Right cardiac atrium (tissue), 5 donors: ENCODE measurements around the gene FAM131B. TPM values are rescaled to one million over a fixed set of nuclear protein-coding genes. Genes with fewer than 3 reads are reported as not detected.

Experiments used
- ATAC-seq, 2 donors: fragments of 200-7000 bp; cut with Tn5 transposase; one replicate each; pipeline versions ENCODE4 v1.8.0 to v1.9.1; 2020; ENCODE audit warnings: moderate library complexity in 2 of 2, mild to moderate bottlenecking in 1 of 2
- DNase-seq, 3 donors: peaks; one replicate each; pipeline ENCODE4 v3.0.0-alpha.2; 2020
- H3K27ac ChIP-seq: one replicate; pipeline ENCODE4 v1.5.1; 2013; ENCODE audit warnings: mild to moderate bottlenecking, low read length, control low read depth, moderate library complexity
- H3K27me3 ChIP-seq: one replicate; pipeline ENCODE4 v1.6.1; 2013; ENCODE audit not compliant: control insufficient read depth, insufficient read depth
- H3K4me1 ChIP-seq: one replicate; pipeline ENCODE4 v1.6.1; 2013; ENCODE audit warnings: low read length; ENCODE audit not compliant: control insufficient read depth, insufficient read depth
- H3K4me3 ChIP-seq: one replicate; pipeline ENCODE4 v1.5.1; 2013; ENCODE audit warnings: low read length, control low read depth
- H3K9me3 ChIP-seq: one replicate; pipeline ENCODE4 v1.6.1; 2013; ENCODE audit warnings: low read length; ENCODE audit not compliant: control insufficient read depth
- WGBS: extraction: QIAGEN DNeasy Blood & Tissue Kit; methylation state at CpG from one replicate; pipeline ENCODE4 v1.1.7; 2013; 5-methylcytosine and 5-hydroxymethylcytosine counted together
- intact Hi-C, 4 donors: fragments of 100-400 bp; cut with DNase I; formaldehyde crosslinking; loops; one replicate each; pipeline versions ENCODE4 v1.11.0 to v1.14.0; 2022 to 2023
- polyA plus RNA-seq: library from polyadenylated mRNA; stranded (reverse); fragments of 200-250 nt; gene quantifications from one replicate; pipeline ENCODE4 v1.2.3, GENCODE V29; 2013
- total RNA-seq, 4 donors: library from RNA; stranded (reverse); fragmentation: NEBNext Ultra II Directional; extraction: Animal tissue kit (Norgen Biotek cat#: 25700); gene quantifications; one replicate each; pipeline ENCODE4 v1.2.1, GENCODE V29; 2021
- donor health status: healthy with polysubstance abuse.
- donor health status: DM: no; HTN: yes; CAD: no.
- donor health status: DM: no; HTN: no; CAD: no.
- donor health status: DM: no; HTN: yes; CAD: no; lungs with severe emphysema.
- donor health status: DM: yes; HTN: yes; CAD: no.

FAM131B gene
- total and polyA plus RNA-seq, 5 donors: 0.21 to 0.51 (median 0.36) TPM

DNA sequence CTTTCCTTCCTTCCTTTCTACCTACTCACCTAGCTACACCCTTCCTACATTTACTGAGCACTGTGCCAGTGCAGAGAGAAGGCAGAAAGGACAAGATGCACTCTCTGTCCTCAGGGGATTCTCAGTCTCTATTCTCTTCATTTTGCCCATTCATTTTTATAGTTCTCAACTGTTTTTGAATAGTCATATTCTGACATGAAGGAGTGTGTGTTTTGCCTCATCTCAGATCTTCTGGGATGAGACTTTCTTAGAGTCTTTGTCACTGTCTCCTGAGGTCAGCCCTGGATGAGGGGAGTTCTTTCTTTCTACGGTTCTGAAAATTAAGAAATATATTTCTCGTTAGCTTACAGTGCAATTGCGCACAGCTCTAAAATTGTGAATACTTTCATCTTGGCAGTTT, 25.3 kb downstream of the FAM131B start:
- H3K27ac ChIP-seq: no peak overlapping the region
- 87% methylated on average over 3 of the region's 3 CpGs for WGBS

DNA sequence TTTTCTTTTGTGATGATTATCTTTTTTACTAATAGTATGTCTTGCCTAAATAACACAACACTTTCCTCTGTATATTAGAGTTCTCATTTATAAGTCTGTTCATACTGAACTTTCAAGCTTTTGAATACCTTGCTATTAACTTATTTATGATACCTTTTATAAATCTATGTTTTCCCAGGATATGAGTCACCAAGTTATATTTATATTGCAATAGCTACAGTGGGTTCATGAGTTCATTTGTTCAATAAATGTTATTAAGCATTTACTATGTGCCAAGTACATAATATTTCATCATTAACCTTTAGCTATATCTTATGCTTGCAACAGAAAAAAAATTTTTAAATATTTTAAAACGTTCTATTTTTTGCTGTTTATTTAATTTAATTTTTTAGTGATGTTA, 28.3 kb downstream of the FAM131B start:
- WGBS: 40% methylated on average over 1 of the region's 1 CpG
- ATAC-seq: no peak
- H3K9me3 ChIP-seq: no peaks in the 10 kb centered on the region
- H3K27me3 ChIP-seq: no peaks in the 10 kb centered on the region
- H3K4me3 ChIP-seq: no peak overlapping the region
- H3K27ac ChIP-seq: no peak overlapping the region
- DNase-seq: no peak
- intact Hi-C loops: no loop called here
- no peaks in the 10 kb centered on the region for H3K4me1 ChIP-seq

More for the DNA sequence above, 25.3 kb downstream of the FAM131B start:
- Histone ChIP-seq H3K9me3 (no peaks in the 10 kb centered on the region), H3K4me3 (no peak overlapping the region), H3K4me1 (no peaks in the 10 kb centered on the region), H3K27me3 (no peaks in the 10 kb centered on the region)
- intact Hi-C loops: no loop called here
- DNase-seq (no peak), ATAC-seq (no peak)

DNA sequence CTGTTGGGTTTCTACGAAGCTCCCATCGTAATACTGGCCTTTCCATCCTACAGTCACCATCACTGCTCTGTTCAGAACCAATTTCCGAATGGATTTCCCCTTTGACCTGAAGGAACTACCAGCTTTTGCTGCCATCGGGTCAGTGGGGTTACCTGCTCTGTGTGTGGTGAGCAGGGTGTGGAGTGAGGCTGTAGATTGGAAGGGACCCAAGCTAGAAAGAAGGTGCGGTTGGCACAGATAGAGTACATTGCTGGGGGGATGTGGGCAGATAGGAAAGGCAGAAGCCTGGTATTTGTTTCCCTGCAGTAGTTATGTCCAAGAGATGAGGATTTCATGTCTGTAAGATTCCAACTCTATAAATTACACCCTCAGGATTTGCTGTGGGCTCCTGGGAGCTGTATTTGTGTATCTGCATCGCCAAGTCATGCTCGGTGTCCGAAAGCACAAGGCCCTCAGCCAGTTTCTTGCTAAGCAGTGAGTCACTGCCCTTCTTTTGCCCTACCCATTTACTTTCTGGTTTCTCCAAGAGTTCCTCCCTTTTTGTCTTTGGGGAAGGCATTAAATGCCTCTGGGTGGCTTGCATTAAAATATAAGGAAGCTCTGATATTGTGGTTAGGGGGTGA, 31.2 kb downstream of the FAM131B start:
- Histone ChIP-seq H3K27me3 (no peaks in the 10 kb centered on the region), H3K9me3 (no peaks in the 10 kb centered on the region), H3K4me1 (no peaks in the 10 kb centered on the region), H3K27ac (no peak overlapping the region), H3K4me3 (no peak overlapping the region)
- WGBS: 80% methylated on average over 8 of the region's 8 CpGs
- intact Hi-C loops: no loop called here
- ATAC-seq: no peak
- no peak for DNase-seq

DNA sequence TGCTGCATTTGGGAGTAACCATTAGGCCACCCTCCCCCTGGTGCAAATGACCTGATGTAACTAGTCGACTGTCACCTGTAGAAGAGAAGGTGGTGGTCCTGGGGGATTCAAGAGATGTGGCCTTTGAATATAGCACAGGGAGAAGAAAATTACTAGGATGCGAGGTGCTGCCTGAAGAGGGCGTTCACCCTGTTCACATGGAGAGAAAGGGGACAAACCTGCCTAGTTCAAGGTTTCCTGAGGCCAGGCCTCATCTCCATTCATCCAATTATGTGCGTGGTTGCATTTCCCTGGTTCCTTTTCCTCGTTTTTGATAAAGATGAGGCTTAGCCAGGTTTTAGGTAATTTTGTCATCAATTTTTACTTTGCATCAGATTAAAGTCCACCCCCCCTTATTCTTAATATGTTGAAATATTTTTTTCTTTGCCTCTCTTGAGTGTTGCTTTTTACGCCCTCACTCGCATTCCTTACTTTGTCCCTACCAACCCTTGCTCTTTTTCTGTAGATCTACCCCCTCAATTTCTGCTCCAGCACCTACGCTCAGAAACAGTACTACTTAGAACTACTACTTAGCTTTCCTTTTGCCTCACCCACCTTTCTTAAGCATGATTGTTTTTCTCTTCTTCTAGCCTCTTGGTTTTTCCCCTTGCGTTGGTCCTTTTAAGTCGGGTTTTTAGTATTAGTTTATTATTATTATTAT, 32.9 kb downstream of the FAM131B start:
- WGBS: 92% methylated on average over 10 of the region's 10 CpGs
- Histone ChIP-seq H3K27ac (no peak overlapping the region), H3K4me1 (no peaks in the 10 kb centered on the region), H3K4me3 (no peak overlapping the region), H3K9me3 (no peaks in the 10 kb centered on the region), H3K27me3 (no peaks in the 10 kb centered on the region)
- intact Hi-C loops: no loop called here
- no peak for DNase-seq
- no peak for ATAC-seq

DNA sequence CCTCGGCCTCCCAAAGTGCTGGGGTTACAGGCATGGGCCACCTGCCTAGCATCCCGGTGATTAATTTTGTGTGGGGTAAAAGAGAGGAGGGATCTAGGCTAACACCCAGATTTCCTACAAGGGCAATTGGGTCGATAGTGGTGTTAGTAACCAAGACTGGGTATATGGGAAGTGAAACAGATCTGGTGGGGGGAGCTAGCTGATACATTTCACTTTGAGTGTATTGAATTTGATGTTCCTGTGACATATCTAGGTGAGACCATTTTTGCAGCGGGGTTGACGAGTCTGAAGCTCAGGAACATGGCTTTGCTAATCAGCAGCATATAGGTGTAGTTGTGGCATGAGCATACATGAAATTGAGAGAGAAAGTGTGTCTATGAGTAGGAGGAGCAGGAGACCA, 34.6 kb downstream of the FAM131B start:
- Histone ChIP-seq H3K4me1 (no peaks in the 10 kb centered on the region), H3K27me3 (no peaks in the 10 kb centered on the region), H3K4me3 (no peak overlapping the region), H3K27ac (no peak overlapping the region), H3K9me3 (no peaks in the 10 kb centered on the region)
- WGBS: 87% methylated on average over 5 of the region's 5 CpGs
- DNase-seq (no peak), ATAC-seq (no peak)
- intact Hi-C loops: no loop called here

DNA sequence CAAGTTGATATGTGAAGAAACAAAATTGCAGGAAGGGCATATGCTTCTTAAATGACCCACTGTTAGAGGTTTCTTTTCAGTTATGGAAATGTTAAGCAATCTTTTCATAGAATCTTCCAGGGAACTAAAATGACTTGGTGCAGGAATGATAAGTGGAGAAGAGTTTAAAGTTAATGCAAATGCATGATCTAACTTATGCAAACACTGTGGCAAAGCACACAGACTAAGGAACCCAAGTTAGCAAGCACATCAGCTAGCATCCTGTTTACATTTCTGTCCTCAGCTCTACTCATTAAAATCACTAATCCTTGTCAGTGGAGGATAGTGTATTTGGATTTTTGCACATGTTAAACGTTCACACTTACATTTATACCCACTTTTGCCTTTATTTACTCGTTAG, 37.3 kb downstream of the FAM131B start:
- ATAC-seq (no peak), DNase-seq (no peak)
- 67% methylated on average over 2 of the region's 2 CpGs for WGBS
- H3K27me3 ChIP-seq: no peaks in the 10 kb centered on the region
- H3K4me3 ChIP-seq: no peak overlapping the region
- intact Hi-C loops: no loop called here
- no peaks in the 10 kb centered on the region for H3K4me1 ChIP-seq
- H3K9me3 ChIP-seq: no peaks in the 10 kb centered on the region
- H3K27ac ChIP-seq: no peak overlapping the region

DNA sequence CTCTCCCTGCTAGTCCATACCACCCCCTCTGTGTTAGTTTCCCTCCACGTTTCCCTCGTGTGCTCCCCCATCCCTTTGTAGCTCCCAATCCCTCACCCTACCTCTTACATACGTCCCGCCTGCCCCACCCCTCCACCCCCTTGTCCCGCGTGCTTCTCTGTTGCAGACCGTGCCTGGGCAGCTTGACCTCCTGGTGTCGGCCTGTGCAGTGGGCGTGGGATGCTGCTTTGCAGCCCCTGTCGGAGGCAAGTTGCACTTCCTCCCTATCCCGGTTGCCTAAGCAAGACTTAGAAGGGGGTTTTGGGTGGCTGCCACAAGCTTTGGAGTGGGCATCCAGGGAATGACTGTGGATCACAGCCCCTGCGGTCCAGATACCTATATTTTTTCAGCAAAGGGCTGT, 38.9 kb downstream of the FAM131B start:
- DNase-seq (peak in 1 of 3 donors; percentile 50), ATAC-seq (no peak)
- 58% methylated on average over 12 of the region's 12 CpGs for WGBS
- intact Hi-C loops: no loop called here
- H3K4me3 ChIP-seq: no peak overlapping the region
- no peaks in the 10 kb centered on the region for H3K9me3 ChIP-seq
- no peak overlapping the region for H3K27ac ChIP-seq
- H3K27me3 ChIP-seq: no peaks in the 10 kb centered on the region
- no peaks in the 10 kb centered on the region for H3K4me1 ChIP-seq

DNA sequence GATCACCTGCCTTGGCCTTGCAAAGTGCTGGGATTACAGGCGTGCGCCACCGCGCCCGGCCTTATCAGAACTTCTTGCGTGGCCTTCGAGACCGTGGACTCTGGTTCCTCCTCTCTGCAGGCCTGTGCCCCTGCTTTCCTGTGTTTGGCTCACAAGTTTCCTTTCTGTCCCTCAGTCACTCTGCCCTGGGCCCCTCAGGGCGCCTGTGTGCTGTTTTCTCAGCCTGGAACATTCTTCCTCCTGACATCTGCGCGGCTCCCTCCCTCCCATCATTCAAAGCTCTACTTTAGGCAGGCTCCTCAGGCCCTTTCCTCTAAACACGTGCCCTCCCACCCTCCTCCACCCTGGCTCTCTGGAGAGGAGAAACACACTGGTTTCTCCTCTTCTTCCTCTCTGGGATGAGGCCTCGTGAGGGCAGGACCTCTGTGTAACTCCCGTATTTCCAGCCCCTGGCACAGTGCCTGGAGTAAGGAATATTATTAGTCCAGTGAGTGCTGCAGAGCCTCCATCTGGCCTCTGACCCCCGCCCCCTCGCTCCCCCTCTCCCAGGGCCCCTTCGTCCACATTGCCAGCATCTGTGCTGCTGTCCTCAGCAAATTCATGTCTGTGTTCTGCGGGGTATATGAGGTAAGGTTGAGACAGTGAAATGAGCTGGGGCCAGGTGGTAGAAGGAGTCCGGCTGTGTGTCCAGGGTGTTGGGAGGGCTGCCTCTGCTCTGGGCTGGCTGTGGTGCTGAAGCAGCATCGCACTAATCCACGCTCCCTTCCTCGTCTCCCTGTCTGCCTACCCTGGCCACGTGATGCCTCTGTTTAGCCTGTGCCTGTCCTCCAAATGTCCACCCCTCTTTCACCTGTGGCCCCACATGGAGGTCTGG, 39.5 kb downstream of the FAM131B start:
- ATAC-seq (peak in 1 of 2 donors; percentile 25), DNase-seq (peak in 2 of 3 donors; percentile 58 to 71)
- no peaks in the 10 kb centered on the region for H3K27me3 ChIP-seq
- intact Hi-C loops: no loop called here
- H3K27ac ChIP-seq: no peak overlapping the region
- H3K9me3 ChIP-seq: no peaks in the 10 kb centered on the region
- H3K4me1 ChIP-seq: no peaks in the 10 kb centered on the region
- 65% methylated on average over 23 of the region's 23 CpGs for WGBS
- no peak overlapping the region for H3K4me3 ChIP-seq

DNA sequence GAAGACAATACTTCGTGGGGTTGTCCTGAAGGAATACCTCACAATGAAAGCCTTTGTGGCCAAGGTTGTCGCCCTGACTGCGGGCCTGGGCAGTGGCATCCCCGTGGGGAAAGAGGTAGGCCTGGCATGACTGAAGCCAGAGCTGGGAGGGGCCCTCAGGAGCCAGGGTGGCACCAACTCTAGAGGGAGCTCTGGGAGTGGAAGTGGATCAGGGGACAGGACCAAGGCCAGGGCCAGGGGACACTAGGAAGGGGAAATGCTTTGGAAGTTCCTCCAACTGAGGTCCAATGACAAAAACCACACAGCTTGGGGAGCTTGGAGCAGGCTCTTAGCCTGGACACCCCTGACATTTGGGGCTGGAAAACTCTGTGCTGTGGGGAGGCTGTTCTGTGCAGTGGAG, 40.8 kb downstream of the FAM131B start:
- Histone ChIP-seq H3K27me3 (no peaks in the 10 kb centered on the region), H3K4me3 (no peak overlapping the region), H3K27ac (no peak overlapping the region), H3K9me3 (no peaks in the 10 kb centered on the region), H3K4me1 (no peaks in the 10 kb centered on the region)
- WGBS: 88% methylated on average over 4 of the region's 4 CpGs
- intact Hi-C loops: no loop called here
- DNase-seq (peak in 2 of 3 donors; percentile 60 to 68), ATAC-seq (no peak)

DNA sequence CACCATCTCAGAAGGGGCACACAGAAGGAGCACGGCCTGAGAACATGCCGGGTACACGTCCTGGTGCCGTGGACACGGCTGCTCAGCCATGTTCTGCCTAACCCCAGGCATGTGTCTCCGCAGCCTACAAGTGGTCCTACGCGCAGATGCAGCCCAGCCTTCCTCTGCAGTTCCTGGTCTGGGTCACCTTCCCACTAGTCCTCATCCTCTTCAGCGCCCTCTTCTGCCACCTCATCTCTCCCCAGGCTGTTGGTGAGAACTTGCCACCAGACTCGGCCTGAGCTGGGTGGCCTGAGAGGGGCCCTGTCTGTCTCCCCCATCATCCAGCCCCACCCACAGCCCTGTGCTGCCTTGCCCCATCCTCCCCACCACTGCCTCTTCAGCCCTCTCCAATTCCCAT, 41.3 kb downstream of the FAM131B start:
- DNase-seq: peak in 1 of 3 donors; percentile 36
- intact Hi-C loops: no loop called here
- H3K4me1 ChIP-seq: no peaks in the 10 kb centered on the region
- no peak overlapping the region for H3K4me3 ChIP-seq
- ATAC-seq: no peak
- H3K27ac ChIP-seq: no peak overlapping the region
- 96% methylated on average over 10 of the region's 10 CpGs for WGBS
- no peaks in the 10 kb centered on the region for H3K27me3 ChIP-seq
- H3K9me3 ChIP-seq: no peaks in the 10 kb centered on the region

DNA sequence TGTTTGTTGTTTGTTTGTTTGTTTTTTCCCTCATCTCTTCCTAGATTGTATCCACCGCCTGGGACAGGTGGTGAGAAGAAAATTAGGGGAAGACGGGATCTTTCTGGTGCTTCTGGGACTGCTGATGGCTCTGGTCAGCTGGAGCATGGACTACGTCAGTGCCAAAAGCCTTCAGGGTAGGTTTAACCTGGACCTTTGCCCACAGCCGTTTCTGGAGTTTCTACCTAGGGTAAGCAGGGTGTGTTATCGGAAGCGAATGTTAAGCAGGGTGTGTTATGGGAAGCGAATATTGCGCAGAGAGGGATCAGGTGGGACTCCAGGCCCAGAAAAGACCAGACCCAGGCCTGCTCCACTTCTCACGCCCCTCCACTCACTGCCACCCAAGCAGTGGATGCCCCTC, 41.9 kb downstream of the FAM131B start:
- Histone ChIP-seq H3K27me3 (no peaks in the 10 kb centered on the region), H3K9me3 (no peaks in the 10 kb centered on the region), H3K27ac (no peak overlapping the region), H3K4me3 (no peak overlapping the region), H3K4me1 (no peaks in the 10 kb centered on the region)
- ATAC-seq (no peak), DNase-seq (no peak)
- intact Hi-C loops: no loop called here
- 73% methylated on average over 9 of the region's 9 CpGs for WGBS
